GM12878 (cell line): ENCODE results near the gene PSMG3. TPM values are rescaled to one million over a fixed set of nuclear protein-coding genes. Genes with fewer than 3 reads are reported as not detected.

ENCODE experiments used
- ATAC-seq: fragments of 200-7000 bp; cut with Tn5 transposase; 3 replicates; pipeline ENCODE4 v1.9.1; 2020; ENCODE audit warnings: mild to moderate bottlenecking, moderate library complexity
- BruUV-seq: library from RNA; stranded (reverse); fragments of 400-500 nt; replicated peaks from 2 replicates; lab custom pipeline; 2021; lab: Mats Ljungman, UMichigan
- CTCF ChIA-PET: fragments of 300-600 bp; sonication (Branson Sonifier 250); formaldehyde crosslinking; extraction: SDS; loops from one replicate; lab custom pipeline; 2021; ENCODE audit warnings: inconsistent platforms; lab: Yijun Ruan, JAX
- POLR2A ChIA-PET: fragments of 350-600 bp; formaldehyde crosslinking; extraction: SDS; loops from one replicate; lab custom pipeline; 2021; ENCODE audit warnings: inconsistent platforms; lab: Charles Lee
- RAD21 ChIA-PET: fragments of 300-600 bp; sonication (Branson Sonifier 250); formaldehyde crosslinking; loops from one replicate; lab custom pipeline; 2023; ENCODE audit warnings: antibody characterized with exemption; ENCODE audit not compliant: unreplicated experiment; lab: Charles Lee
- SMC1A ChIA-PET: fragments of 300-600 bp; sonication (Branson Sonifier 250); formaldehyde crosslinking; loops from one replicate; lab custom pipeline; 2023; ENCODE audit not compliant: unreplicated experiment, uncharacterized antibody; lab: Charles Lee
- DNase-seq: peaks from one replicate; pipeline ENCODE4 v3.0.0-alpha.2; 2011; ENCODE audit warnings: low read depth, low spot score
- FAIRE-seq: peaks from 3 replicates; lab custom pipeline; 2011; peaks lifted over from hg19 to GRCh38; lab: Jason Lieb, UNC
- H2AFZ ChIP-seq: 2 replicates; pipeline ENCODE4 v1.6.0; 2011; ENCODE audit warnings: low read depth, low read length, control low read depth; ENCODE audit not compliant: control insufficient read depth
- H3K27ac ChIP-seq: 2 replicates; pipeline ENCODE4 v1.5.1; 2011; ENCODE audit warnings: control low read depth; ENCODE audit not compliant: control insufficient read depth, insufficient read depth
- H3K27me3 ChIP-seq, 2 experiments: replicated peaks in 1 of 2; 2 replicates each; pipeline versions ENCODE4 v1.6.0 to v1.6.1; 2011; ENCODE audit warnings: low read length in 1 of 2; ENCODE audit not compliant: control insufficient read depth in 2 of 2, insufficient read depth in 2 of 2
- H3K36me3 ChIP-seq, 2 experiments: 2 replicates each; pipeline ENCODE4 v1.5.1; 2011; ENCODE audit warnings: low read length in 1 of 2; ENCODE audit not compliant: control insufficient read depth in 2 of 2, insufficient read depth in 2 of 2
- H3K4me1 ChIP-seq: 2 replicates; pipeline ENCODE4 v1.6.1; 2011; ENCODE audit warnings: mild to moderate bottlenecking, low read length, moderate library complexity, mixed read lengths; ENCODE audit not compliant: control insufficient read depth, insufficient read depth
- H3K4me2 ChIP-seq: 2 replicates; pipeline ENCODE4 v1.6.0; 2011; ENCODE audit warnings: control low read depth; ENCODE audit not compliant: control insufficient read depth, insufficient read depth
- H3K4me3 ChIP-seq: fragments of 200-600 bp; sonication (generic); 2 replicates; pipeline ENCODE4 v1.5.1; 2016
- H3K79me2 ChIP-seq: 2 replicates; pipeline ENCODE4 v1.6.0; 2011; ENCODE audit warnings: low read length; ENCODE audit not compliant: control insufficient read depth, insufficient read depth
- H3K9ac ChIP-seq: 2 replicates; pipeline ENCODE4 v1.8.0; 2011; ENCODE audit warnings: low read length, control low read depth, mixed read lengths; ENCODE audit not compliant: control insufficient read depth, insufficient read depth
- H3K9me3 ChIP-seq: replicated peaks from 3 replicates; pipeline ENCODE4 v1.5.1; 2011; ENCODE audit warnings: mild to moderate bottlenecking, low read length; ENCODE audit not compliant: control insufficient read depth, insufficient read depth
- H4K20me1 ChIP-seq: 2 replicates; pipeline ENCODE4 v1.6.0; 2011; ENCODE audit not compliant: control insufficient read depth, insufficient read depth
- ASH2L ChIP-seq: fragments of 300-600, 200-600 bp; sonication (generic); IDR thresholded peaks from 2 replicates; pipeline ENCODE4 v1.6.1; 2017; ENCODE audit warnings: low read depth, mild to moderate bottlenecking, borderline replicate concordance
- CBX3 ChIP-seq: fragments of 200-600 bp; sonication (generic); IDR thresholded peaks from 2 replicates; pipeline ENCODE4 v1.6.1; 2016; ENCODE audit warnings: low read depth, borderline replicate concordance
- DPF2 ChIP-seq: fragments of 450-650 bp; IDR thresholded peaks from 2 replicates; pipeline ENCODE4 v1.6.1; 2017; ENCODE audit warnings: mild to moderate bottlenecking
- KDM1A ChIP-seq: fragments of 200-600 bp; sonication (generic); IDR thresholded peaks from 2 replicates; pipeline ENCODE4 v1.6.1; 2016; ENCODE audit warnings: borderline replicate concordance
- LARP7 ChIP-seq: fragments of 450-650 bp; IDR thresholded peaks from 2 replicates; pipeline ENCODE4 v1.6.1; 2017; ENCODE audit warnings: mild to moderate bottlenecking
- PKNOX1 ChIP-seq: fragments of 450-650 bp; IDR thresholded peaks from 2 replicates; pipeline ENCODE4 v1.6.1; 2016; ENCODE audit warnings: mild to moderate bottlenecking
- PML ChIP-seq: IDR thresholded peaks from 2 replicates; pipeline ENCODE4 v1.6.1; 2012; ENCODE audit warnings: low read length, inconsistent platforms
- POLR2A ChIP-seq: IDR thresholded peaks from 2 replicates; pipeline ENCODE4 v1.6.1; 2011; ENCODE audit warnings: low read depth, mild to moderate bottlenecking, low read length
- RFX5 ChIP-seq: IDR thresholded peaks from 2 replicates; pipeline ENCODE4 v1.6.1; 2011; ENCODE audit warnings: low read depth, low read length, improper control_type of control experiment
- SMAD5 ChIP-seq: IDR thresholded peaks from 2 replicates; pipeline ENCODE4 v1.6.1; 2016; ENCODE audit warnings: antibody characterized with exemption, low read depth
- SRF ChIP-seq, 2 experiments: IDR thresholded peaks; 2 replicates each; pipeline ENCODE4 v1.6.1; 2011; ENCODE audit warnings: low read depth in 2 of 2, low read length in 2 of 2, mild to moderate bottlenecking in 1 of 2, moderate library complexity in 1 of 2
- STAT1 ChIP-seq: fragments of 450-650 bp; conservative IDR thresholded peaks from 2 replicates; pipeline ENCODE4 v1.6.1; 2014; ENCODE audit warnings: antibody characterized with exemption, mild to moderate bottlenecking
- TAF1 ChIP-seq: IDR thresholded peaks from 2 replicates; pipeline ENCODE4 v1.6.1; 2011; ENCODE audit warnings: mild to moderate bottlenecking, low read depth, low read length, borderline replicate concordance
- ZNF622 ChIP-seq: fragments of 450-650 bp; IDR thresholded peaks from 2 replicates; pipeline ENCODE4 v1.6.1; 2017; ENCODE audit warnings: mild to moderate bottlenecking, inconsistent platforms
- ZZZ3 ChIP-seq: IDR thresholded peaks from 2 replicates; pipeline ENCODE4 v1.6.1; 2011; ENCODE audit warnings: low read depth; ENCODE audit not compliant: control insufficient read depth, insufficient read length
- WGBS: methylation state at CpG from one replicate; pipeline ENCODE4 v1.1.6; 2016; ENCODE audit warnings: low lambda C conversion rate; ENCODE audit not compliant: insufficient replicate concordance, insufficient coverage; ENCODE audit errors: missing lambda C conversion rate; 5-methylcytosine and 5-hydroxymethylcytosine counted together
- in situ Hi-C: fragments of 300-500 bp; cut with MboI; formaldehyde crosslinking; loops from 9 replicates; pipeline ENCODE4 v1.14.3; 2018; ENCODE audit warnings: mixed read lengths
- intact Hi-C: fragments of 100-400 bp; cut with micrococcal nuclease; formaldehyde crosslinking; loops from one replicate; pipeline ENCODE4 v1.14.2; 2022; ENCODE audit not compliant: unreplicated experiment
- polyA plus RNA-seq, 11 experiments: library from polyadenylated mRNA; depleted of rRNA in 4 of 11; unstranded in 6 of 11; stranded (reverse) in 5 of 11; fragments of >200 nt; fragmentation: Nextera tagmentation in 4 of 11; fragmentation: Illumina TruSeq in 1 of 11; extraction: Ambion mirVana in 4 of 11; extraction: Trizol in 1 of 11; gene quantifications; 1 replicate in 1 of 11; 2 replicates in 10 of 11; pipeline versions ENCODE4 v1.2.1 to v1.2.3, GENCODE V29; 2011 to 2016; ENCODE audit warnings: inconsistent platforms in 2 of 11, missing spikeins in 2 of 11, low read depth in 1 of 11
- total RNA-seq, 4 experiments: library from RNA; depleted of rRNA in 3 of 4; stranded (reverse); fragments of >200 nt in 3 of 4; fragmentation: Illumina TruSeq in 1 of 4; extraction: Trizol in 1 of 4; gene quantifications; 2 replicates each; pipeline versions ENCODE4 v1.2.1 to v1.2.3, GENCODE V29; 2013 to 2021
- TF ChIP-seq, protein P1 (sequence below): fragments of 450-650 bp; IDR thresholded peaks from 2 replicates; pipeline ENCODE4 v1.6.1; 2016; ENCODE audit warnings: mild to moderate bottlenecking

PSMG3 gene
- total and polyA plus RNA-seq, 10 of the 15 experiments (the other 5 are each of a cell fraction or from before 2014, with no cell fraction given) = 23.9 to 115 (median 60.6) TPM

GRCh38 chr7:1569440-1569832 is 396 bp downstream of the PSMG3 start:
- POLR2A ChIA-PET = interaction anchor here (0.7 kb wide), 1 partner anchor 959 kb away, joined by 4 read pairs; no protein-coding TSS in a partner anchor
- peak overlapping the region; percentile 88 for H3K9ac ChIP-seq
- in situ Hi-C loops (no loop called here), intact Hi-C loops (loop anchor here (5.0 kb wide), 1 partner anchor 67 kb away; the partner anchor contains the start of gene INTS1)
- H2AFZ ChIP-seq = peak overlapping the region; percentile 59
- no peaks in the 10 kb centered on the region for H3K27me3 ChIP-seq
- H3K4me3 ChIP-seq = peak overlapping the region; percentile 97
- CTCF ChIA-PET = no interaction called here
- DNase-seq (no peak), ATAC-seq (no peak; the same call in 2 of the 3 replicates), FAIRE-seq (peak; percentile 86)
- TF ChIP-seq, protein P1, sequence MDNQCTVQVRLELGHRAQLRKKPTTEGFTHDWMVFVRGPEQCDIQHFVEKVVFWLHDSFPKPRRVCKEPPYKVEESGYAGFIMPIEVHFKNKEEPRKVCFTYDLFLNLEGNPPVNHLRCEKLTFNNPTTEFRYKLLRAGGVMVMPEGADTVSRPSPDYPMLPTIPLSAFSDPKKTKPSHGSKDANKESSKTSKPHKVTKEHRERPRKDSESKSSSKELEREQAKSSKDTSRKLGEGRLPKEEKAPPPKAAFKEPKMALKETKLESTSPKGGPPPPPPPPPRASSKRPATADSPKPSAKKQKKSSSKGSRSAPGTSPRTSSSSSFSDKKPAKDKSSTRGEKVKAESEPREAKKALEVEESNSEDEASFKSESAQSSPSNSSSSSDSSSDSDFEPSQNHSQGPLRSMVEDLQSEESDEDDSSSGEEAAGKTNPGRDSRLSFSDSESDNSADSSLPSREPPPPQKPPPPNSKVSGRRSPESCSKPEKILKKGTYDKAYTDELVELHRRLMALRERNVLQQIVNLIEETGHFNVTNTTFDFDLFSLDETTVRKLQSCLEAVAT = peak; percentile 11; the same call in 1 of the 2 replicates
- TF ChIP-seq DPF2 (no peak), STAT1 (no peak), POLR2A (no peak), ZNF622 (no peak), ZZZ3 (no peak), KDM1A (no peak), PML (no peak), PKNOX1 (0 out of 2 replicates have a peak, but pooled peaks have one; percentile 11), TAF1 (no peak), LARP7 (no peak), SRF (IDR thresholded peaks at IDR 0.05; ENCODE audit: low read depth in 2 of 2, low read length in 2 of 2) (no peak), SMAD5 (no peak), RFX5 (no peak), CBX3 (no peak), ASH2L (0 out of 2 replicates have a peak, but pooled peaks have one; percentile 2)
- peak overlapping the region; percentile 73 for H3K4me2 ChIP-seq
- WGBS = under 1% methylated on average over 27 of the region's 27 CpGs
- BruUV-seq = no TSS peak
- peaks cover 4 to 8% of the 10 kb centered on the region in 2 experiments; a peak in 3 of 4 replicates for H3K36me3 ChIP-seq
- RAD21 ChIA-PET = no interaction called here
- peak overlapping the region; percentile 91 for H3K27ac ChIP-seq
- H3K4me1 ChIP-seq = no peaks in the 10 kb centered on the region; the same call in 1 of the 2 replicates
- peaks cover 15% of the 10 kb centered on the region for H3K79me2 ChIP-seq
- SMC1A ChIA-PET = no interaction called here
- no peaks in the 10 kb centered on the region for H3K9me3 ChIP-seq
- no peaks in the 10 kb centered on the region for H4K20me1 ChIP-seq
